ENCODE results near the gene BBOF1. TPM values are rescaled to one million over a fixed set of nuclear protein-coding genes. Genes with fewer than 3 reads are reported as not detected.

Gene BBOF1
- total RNA-seq, 1 donor from 2014 or later, result 2.3 TPM

DNA sequence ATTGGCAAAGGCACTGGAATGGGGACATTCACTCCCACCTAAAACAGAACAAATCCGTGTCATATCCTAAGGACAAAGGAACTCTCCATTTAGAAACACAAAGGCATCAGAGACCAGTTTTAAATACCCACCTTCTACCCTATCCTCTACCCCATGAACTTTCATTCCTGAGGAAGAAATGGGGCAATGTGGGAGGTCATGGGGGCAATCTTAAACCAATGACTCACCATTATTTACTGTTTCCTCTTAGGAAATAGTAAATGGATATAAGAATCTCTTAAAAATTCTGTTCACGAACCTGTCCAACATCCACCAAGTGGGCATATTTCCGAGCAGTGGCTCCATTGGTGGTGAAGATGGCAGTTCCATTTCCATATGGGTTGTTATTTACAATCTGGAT, 45.7 kb downstream of the BBOF1 start:
- Mint-ChIP-seq H3K27ac (ENCODE audit: unreplicated experiment) (no peak overlapping the region), H3K27me3 (ENCODE audit: unreplicated experiment) (no peaks in the 10 kb centered on the region), H3K4me1 (ENCODE audit: unreplicated experiment) (peaks cover 6% of the 10 kb centered on the region), H3K36me3 (ENCODE audit: low read depth, unreplicated experiment) (no peaks in the 10 kb centered on the region), H3K9me3 (ENCODE audit: unreplicated experiment) (no peaks in the 10 kb centered on the region), H3K4me3 (ENCODE audit: unreplicated experiment) (no peak overlapping the region)
- DNase-seq (ENCODE audit: low spot score), result no peak
- TF ChIP-seq, protein P1, sequence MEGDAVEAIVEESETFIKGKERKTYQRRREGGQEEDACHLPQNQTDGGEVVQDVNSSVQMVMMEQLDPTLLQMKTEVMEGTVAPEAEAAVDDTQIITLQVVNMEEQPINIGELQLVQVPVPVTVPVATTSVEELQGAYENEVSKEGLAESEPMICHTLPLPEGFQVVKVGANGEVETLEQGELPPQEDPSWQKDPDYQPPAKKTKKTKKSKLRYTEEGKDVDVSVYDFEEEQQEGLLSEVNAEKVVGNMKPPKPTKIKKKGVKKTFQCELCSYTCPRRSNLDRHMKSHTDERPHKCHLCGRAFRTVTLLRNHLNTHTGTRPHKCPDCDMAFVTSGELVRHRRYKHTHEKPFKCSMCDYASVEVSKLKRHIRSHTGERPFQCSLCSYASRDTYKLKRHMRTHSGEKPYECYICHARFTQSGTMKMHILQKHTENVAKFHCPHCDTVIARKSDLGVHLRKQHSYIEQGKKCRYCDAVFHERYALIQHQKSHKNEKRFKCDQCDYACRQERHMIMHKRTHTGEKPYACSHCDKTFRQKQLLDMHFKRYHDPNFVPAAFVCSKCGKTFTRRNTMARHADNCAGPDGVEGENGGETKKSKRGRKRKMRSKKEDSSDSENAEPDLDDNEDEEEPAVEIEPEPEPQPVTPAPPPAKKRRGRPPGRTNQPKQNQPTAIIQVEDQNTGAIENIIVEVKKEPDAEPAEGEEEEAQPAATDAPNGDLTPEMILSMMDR (IDR thresholded peaks at IDR 0.05; ENCODE audit: unreplicated experiment), result no peak

DNA sequence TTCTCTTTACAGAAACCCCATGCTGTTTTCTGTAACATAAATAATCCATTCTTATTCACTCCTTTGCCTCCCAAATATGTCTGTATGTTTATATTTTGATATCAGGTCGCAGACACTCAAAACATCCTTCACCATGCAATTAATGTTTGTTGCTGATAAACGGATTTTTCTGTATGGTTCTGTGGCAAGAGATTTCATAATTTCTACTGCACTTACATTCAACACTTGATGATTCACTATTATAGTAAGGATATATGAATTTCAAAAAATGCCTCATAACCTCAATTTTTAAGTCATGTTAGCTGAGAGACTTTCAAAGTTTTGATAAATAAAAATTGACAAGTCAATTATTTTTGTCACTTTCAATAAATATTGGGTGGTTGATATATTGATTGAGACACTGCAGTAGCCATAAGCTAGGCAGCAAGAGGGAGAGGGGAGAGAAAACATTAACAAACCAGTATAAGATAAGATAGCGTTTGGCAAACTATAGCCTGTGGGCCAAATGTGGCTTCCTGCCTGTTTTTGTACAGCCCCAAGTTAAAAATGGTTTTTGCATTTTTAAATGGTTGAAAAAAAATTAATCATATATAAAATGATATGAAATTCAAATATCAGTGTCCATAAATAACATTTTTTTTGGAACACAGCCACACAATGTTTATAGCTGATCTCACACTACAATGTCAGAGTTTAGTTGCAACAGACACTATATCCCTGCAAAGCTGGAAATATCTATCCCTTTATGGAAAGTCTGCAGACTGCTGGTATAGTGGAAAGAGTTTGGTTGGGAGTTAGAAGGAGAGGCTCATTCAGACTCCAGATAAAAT, 46.8 kb downstream of the BBOF1 start:
- peaks cover 6% of the 10 kb centered on the region for H3K4me1 Mint-ChIP-seq (ENCODE audit: unreplicated experiment)
- H3K27me3 Mint-ChIP-seq (ENCODE audit: unreplicated experiment), result no peaks in the 10 kb centered on the region
- no peaks in the 10 kb centered on the region for H3K36me3 Mint-ChIP-seq (ENCODE audit: low read depth, unreplicated experiment)
- H3K9me3 Mint-ChIP-seq (ENCODE audit: unreplicated experiment), result no peaks in the 10 kb centered on the region
- TF ChIP-seq, protein P1 (IDR thresholded peaks at IDR 0.05; ENCODE audit: unreplicated experiment), result no peak
- no peak overlapping the region for H3K4me3 Mint-ChIP-seq (ENCODE audit: unreplicated experiment)
- no peak overlapping the region for H3K27ac Mint-ChIP-seq (ENCODE audit: unreplicated experiment)
- no peak for DNase-seq (ENCODE audit: low spot score)

DNA sequence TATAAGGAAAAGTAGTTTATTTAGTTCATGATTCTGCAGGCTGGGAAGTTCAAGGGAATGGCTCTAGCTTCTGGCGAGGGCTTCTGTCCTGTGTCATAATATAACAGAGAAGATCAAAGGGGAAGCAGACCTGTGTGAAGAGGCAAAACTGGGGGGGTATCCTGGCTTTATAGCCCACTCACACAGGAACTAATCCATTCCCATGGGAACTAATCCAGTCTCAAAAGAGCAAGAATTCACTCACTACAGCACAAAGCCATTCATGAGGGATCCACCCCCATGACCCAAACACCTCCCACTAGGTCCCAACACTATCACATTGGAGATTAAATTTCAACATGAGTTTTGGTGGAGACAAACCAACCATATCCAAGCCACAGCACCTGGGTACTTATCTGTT, 58.3 kb downstream of the BBOF1 start:
- TF ChIP-seq, protein P1 (IDR thresholded peaks at IDR 0.05; ENCODE audit: unreplicated experiment), result no peak

DNA sequence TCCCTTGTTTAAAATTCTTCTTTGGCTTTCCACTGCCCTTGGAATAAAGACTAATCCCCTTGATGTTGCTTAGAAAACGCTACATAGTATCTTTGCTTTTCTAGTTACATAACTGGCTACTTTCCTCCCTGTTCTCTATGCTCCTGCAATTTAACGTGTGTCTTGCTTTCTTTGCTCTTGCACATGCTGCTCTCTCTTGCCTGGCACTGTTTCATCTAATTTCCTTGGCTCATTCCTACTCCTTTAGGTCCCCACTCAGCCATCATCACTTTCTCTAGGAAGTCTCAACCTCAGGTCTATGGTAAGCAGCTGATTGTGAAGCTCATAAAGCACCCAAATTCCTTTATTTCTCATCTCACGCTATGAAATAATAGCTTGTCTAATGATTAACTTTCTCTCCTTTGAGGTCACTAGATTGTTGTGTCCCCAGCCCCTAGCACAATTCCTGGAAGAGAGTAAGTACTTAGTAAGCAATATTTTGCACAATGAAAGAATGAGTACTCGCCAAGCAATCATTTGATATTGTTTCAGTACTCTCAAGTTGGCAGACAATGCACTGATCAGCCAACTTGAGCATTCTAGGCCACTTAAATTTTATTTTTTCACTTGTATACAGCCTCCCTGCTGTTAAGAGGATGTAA, 61.8 kb downstream of the BBOF1 start:
- H3K9me3 Mint-ChIP-seq (ENCODE audit: unreplicated experiment), result no peaks in the 10 kb centered on the region
- TF ChIP-seq, protein P1 (IDR thresholded peaks at IDR 0.05; ENCODE audit: unreplicated experiment), result no peak
- H3K4me1 Mint-ChIP-seq (ENCODE audit: unreplicated experiment), result peaks cover 26% of the 10 kb centered on the region
- no peak overlapping the region for H3K27ac Mint-ChIP-seq (ENCODE audit: unreplicated experiment)
- peaks cover 6% of the 10 kb centered on the region for H3K27me3 Mint-ChIP-seq (ENCODE audit: unreplicated experiment)
- H3K4me3 Mint-ChIP-seq (ENCODE audit: unreplicated experiment), result no peak overlapping the region
- DNase-seq (ENCODE audit: low spot score), result no peak
- H3K36me3 Mint-ChIP-seq (ENCODE audit: low read depth, unreplicated experiment), result no peaks in the 10 kb centered on the region

More for the DNA sequence above, 58.3 kb downstream of the BBOF1 start:
- Mint-ChIP-seq H3K27me3 (ENCODE audit: unreplicated experiment) (no peaks in the 10 kb centered on the region), H3K4me3 (ENCODE audit: unreplicated experiment) (no peak overlapping the region), H3K27ac (ENCODE audit: unreplicated experiment) (no peak overlapping the region), H3K9me3 (ENCODE audit: unreplicated experiment) (no peaks in the 10 kb centered on the region), H3K36me3 (ENCODE audit: low read depth, unreplicated experiment) (no peaks in the 10 kb centered on the region), H3K4me1 (ENCODE audit: unreplicated experiment) (peaks cover 12% of the 10 kb centered on the region)
- no peak for DNase-seq (ENCODE audit: low spot score)

DNA sequence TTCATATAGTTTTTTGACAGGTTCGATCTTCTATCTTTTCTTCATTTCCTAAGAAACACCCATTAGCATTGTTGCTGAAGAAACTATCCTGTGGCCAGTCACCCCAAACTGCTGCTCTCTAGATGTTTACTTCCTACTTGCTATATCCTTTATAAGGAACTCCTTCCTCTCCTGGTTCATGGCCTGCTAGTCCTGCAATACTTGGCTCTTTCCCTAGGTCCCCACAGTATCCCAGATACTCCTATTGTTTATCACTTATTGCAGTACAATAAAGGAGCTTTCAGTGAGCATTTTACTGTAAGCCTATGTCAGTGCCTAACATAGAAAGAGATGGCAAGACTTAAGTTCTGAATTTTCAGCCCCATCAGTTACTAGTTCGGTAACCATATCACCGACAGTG, 62.3 kb downstream of the BBOF1 start:
- TF ChIP-seq, protein P1 (IDR thresholded peaks at IDR 0.05; ENCODE audit: unreplicated experiment), result no peak
- Mint-ChIP-seq H3K4me3 (ENCODE audit: unreplicated experiment) (no peak overlapping the region), H3K4me1 (ENCODE audit: unreplicated experiment) (peaks cover 26% of the 10 kb centered on the region), H3K27me3 (ENCODE audit: unreplicated experiment) (peaks cover 6% of the 10 kb centered on the region), H3K9me3 (ENCODE audit: unreplicated experiment) (no peaks in the 10 kb centered on the region), H3K27ac (ENCODE audit: unreplicated experiment) (peak overlapping the region; percentile 64), H3K36me3 (ENCODE audit: low read depth, unreplicated experiment) (no peaks in the 10 kb centered on the region)
- no peak for DNase-seq (ENCODE audit: low spot score)
